ENCODE data around the gene MRTFA.
"Not testable (repeated sequence)": the region's sequence is repeated elsewhere in the genome, so short reads cannot be mapped to it uniquely, and the experiment has no call there.

MRTFA gene

GRCh38 chr22:40636380-40637182, at the start of gene MRTFA:
Gene MRTFA (minus strand): TSS chr22:40636719.
- DNase-seq: peak; percentile 99

GRCh38 chr22:40685406-40685805, 48.9 kb upstream of the MRTFA start:
- peak; percentile 15 for DNase-seq

DNA sequence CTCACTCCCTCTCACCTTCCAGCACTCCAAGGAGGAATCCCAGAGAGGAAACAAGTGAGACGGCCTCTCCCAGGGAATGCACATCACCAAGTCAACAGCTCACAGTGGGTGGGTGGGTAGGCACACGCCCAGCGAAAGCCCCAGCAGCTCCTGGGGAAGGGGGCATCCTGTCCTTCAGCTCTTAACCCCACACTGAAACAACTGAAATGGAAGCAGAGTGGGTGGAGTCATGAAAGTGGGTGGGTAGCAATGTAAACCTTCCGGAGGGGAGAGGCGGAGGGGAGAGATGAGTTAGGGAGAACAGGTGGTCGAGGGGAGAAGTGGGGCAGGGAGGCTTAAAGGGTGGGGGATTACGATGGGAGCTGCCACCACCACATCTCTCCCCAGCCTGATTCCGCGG, 48.2 kb upstream of the MRTFA start:
- DNase-seq: no peak

- DNase-seq: no peak
These were observed 44.9 kb upstream of the MRTFA start for GRCh38 chr22:40681451-40681850.

GRCh38 chr22:40680819-40681183, 44.3 kb upstream of the MRTFA start:
- no peak for DNase-seq

GRCh38 chr22:40679964-40680818, 43.7 kb upstream of the MRTFA start:
- DNase-seq: no peak

DNA sequence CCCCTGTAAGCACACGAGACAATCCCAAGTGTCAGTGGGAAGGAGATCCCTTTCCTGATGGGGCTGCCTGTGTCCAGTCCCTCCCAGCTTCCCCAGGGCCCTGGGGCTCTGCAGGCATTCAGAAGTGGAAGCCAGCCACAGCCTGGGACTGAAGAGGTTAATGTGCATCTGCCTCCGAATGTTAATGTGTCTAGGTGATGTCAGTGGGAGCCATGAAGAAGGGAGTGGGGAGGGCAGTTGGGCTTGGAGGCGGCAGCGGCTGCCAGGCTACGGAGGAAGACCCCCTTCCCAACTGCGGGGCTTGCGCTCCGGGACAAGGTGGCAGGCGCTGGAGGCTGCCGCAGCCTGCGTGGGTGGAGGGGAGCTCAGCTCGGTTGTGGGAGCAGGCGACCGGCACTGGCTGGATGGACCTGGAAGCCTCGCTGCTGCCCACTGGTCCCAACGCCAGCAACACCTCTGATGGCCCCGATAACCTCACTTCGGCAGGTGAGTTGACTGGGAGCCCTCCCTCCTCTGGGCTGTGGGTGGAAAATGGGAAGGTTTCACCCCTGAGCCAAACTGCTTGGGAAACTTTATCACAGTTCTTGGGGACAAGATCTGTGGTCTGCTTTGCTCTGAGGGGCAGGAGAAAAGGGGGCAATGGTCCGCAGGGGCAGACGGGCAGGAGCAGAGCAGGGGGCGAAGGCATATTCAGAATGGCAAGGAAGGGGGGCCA, 42.9 kb upstream of the MRTFA start, which contains the start of gene MCHR1:
MCHR1 (plus strand) TSS at position 236 of the 715 bp plus-strand sequence; CDS start at position 405, 169 bp downstream.
- no peak for DNase-seq

- no peak for DNase-seq
These were observed 42.2 kb upstream of the MRTFA start for GRCh38 chr22:40678493-40679248.

DNA sequence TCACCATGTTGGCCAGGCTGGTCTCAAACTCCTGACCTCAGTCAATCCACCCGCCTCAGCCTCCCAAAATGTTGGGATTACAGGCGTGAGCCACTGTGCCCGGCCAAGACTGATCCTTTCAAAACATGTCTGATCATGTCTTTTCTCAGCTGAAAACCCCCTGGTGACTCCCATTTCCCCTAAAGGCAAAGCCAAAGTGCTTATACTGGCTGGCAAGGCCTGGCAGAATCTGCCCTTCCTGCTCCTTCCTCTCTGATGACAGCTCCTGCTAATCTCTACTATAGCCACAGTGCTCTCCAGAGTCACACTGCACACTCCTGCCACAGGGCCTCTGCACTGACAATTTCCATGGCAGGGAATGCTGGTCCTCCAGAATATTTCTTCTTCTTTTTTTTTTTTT, 40.1 kb upstream of the MRTFA start:
- DNase-seq: no peak

DNA sequence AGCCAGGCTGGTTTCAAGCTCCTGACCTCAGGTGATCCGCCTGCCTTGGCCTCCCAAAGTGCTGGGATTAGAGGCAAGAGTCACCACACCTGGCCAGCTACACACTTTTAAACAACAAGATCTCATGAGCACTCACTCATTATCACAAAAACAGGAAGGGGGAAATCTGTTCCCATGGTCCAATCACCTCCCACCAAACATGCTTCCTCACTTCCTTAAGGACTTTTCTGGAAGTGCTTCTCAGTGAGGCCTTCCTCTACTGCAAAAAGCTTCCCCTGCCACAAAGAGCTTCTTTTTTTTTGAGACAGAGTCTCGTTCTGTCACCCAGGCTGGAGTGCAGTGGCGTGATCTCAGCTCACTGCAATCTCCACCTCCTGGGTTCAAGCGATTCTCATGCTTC, 39.6 kb upstream of the MRTFA start:
- not testable (repeated sequence) for DNase-seq

- no peak for DNase-seq
These were observed 37.8 kb upstream of the MRTFA start for GRCh38 chr22:40674274-40674673.

GRCh38 chr22:40673017-40673416, 36.5 kb upstream of the MRTFA start:
- no peak for DNase-seq

GRCh38 chr22:40671796-40672360, 35.4 kb upstream of the MRTFA start:
- no peak for DNase-seq

DNA sequence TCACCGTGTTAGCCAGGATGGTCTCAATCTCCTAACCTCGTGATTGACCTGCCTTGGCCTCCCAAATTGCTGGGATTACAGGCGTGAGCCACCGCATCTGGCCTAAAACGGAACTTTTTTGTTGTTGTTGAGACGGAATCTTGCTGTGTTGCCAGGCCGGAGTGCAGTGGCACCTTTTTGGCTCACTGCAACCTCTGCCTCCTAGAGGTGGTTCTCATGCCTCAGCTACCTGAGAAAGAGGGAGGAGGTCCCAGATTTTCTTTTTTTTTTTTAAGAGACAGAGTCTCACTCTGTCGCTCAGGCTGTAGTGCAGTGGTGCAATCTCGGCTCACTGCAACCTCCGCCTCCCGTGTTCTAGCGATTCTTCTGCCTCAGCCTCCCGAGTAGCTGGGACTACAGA, 34.9 kb upstream of the MRTFA start:
- no peak for DNase-seq

GRCh38 chr22:40670058-40670457, 33.5 kb upstream of the MRTFA start:
- no peak for DNase-seq

DNA sequence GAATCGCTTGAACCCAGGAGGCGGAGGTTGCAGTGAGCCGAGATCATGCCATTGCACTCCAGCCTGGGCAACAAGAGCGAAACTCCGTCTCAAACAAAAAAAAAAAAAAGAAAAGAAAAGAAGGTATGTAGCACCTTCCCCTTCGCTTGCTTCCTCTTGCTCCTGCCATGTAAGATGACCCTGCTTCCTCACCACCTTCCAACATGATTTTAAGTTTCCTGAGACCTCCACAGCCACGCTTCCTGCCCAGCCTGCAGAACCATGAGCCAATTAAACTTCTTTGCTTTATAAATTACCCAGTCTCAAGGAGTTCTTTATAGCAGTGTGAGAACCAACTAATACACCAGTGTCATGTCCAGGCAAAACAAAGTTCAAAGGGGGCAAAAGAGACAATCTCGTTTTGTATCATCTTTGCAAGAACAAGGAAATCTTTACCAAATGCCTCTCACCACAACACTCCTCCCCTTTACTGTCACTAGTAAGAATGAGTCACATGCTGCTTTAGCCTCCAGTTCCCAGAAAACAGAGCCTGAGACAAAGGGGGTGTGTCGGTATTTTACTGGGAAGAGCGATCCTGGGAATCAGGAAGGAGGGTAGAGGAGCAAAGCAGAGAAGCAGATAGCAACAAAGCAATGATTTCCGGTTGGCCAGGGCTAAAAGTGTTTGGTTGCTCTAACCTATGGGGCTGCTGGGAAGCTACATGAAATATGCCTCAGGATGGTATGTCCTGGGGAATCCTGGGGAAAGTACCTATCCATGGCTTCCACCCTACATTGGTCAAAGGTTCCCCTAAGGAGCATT, 32.3 kb upstream of the MRTFA start:
- DNase-seq: no peak

DNA sequence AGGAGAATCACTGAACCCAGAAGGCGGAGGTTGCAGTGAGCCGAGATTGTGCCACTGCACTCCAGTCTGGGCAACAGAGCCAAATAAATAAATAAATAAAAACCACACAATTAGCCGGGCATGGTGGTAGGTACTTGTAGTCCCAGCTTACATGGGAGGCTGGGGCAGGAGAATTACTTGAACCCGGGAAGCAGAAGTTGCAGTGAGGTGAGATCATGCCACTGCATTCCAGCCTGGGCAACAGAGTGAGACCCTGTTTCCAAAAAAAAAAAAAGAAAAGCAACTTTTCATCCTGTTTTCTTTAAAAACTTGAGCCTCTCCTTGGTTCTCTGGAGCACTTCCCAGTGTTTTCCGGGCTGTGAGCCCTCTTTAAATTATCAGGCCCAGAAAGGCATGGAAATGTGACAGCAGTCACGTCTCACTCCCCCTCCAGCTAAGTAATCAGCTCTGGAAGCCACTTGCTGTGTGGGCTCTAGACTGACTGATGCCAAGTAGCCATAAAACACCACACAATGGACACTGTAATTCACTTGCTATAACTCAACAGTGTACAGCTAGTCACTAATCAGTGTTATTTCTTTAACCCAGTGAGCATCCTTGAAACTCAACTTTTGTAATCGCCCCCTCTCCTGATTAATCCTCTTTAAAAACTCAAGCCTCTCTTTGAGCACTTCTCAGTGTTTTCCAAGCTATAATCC, 29.8 kb upstream of the MRTFA start:
- no peak for DNase-seq

- DNase-seq: no peak
These were observed 28.8 kb upstream of the MRTFA start for GRCh38 chr22:40665312-40665711.

- DNase-seq: no peak
These were observed 25.2 kb upstream of the MRTFA start for GRCh38 chr22:40661671-40662070.

- no peak for DNase-seq
These were observed 24.2 kb upstream of the MRTFA start for GRCh38 chr22:40660730-40661129.

DNA sequence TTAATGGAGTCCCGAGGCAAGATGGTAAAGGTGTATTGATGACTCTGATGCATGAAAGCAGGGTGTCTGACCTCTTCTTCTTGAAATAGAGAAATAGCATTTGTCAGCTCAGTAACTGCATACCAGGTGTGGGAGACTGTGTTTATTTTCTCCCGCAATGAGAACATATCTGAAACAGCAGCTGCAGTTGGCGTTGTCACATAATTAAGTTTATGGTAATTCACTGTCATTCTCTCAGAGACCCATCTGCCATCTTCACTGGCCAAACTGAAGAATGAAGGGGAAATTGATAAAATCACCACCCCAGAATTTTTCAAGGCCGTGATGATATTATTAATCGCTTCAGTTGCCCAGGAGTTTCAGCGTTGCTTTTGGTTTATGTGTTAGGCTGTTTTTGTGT, 22.6 kb upstream of the MRTFA start:
- DNase-seq: no peak

Measured in CD4-positive, alpha-beta T cell treated with Interleukin-17A for 1 hour (primary cell).